Measurements from ENCODE around the gene MAP4K4.

DNA sequence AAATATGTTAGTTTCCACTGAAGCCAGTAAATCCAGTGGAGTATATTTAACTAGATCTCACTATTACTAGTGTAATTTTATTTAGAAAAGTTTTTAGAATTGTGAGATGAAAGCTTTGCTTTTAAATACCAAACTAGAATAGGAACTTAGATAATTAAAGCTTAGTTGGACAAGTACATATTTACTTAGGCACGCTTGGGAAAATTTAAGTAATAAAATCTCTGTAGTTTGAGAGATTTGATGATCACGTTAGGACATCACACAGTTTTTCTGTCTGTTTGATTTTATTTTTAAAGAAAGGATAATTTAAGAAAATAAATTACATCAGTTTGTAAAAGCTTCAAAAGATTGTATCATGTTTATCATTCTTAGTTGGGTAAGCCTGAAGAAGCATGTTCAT is 153.5 kb downstream of the MAP4K4 start:
- TF ChIP-seq CEBPB (IDR thresholded peaks at IDR 0.05; ENCODE audit: low read depth, low read length), result no peak
- TF ChIP-seq, protein P1, sequence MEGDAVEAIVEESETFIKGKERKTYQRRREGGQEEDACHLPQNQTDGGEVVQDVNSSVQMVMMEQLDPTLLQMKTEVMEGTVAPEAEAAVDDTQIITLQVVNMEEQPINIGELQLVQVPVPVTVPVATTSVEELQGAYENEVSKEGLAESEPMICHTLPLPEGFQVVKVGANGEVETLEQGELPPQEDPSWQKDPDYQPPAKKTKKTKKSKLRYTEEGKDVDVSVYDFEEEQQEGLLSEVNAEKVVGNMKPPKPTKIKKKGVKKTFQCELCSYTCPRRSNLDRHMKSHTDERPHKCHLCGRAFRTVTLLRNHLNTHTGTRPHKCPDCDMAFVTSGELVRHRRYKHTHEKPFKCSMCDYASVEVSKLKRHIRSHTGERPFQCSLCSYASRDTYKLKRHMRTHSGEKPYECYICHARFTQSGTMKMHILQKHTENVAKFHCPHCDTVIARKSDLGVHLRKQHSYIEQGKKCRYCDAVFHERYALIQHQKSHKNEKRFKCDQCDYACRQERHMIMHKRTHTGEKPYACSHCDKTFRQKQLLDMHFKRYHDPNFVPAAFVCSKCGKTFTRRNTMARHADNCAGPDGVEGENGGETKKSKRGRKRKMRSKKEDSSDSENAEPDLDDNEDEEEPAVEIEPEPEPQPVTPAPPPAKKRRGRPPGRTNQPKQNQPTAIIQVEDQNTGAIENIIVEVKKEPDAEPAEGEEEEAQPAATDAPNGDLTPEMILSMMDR (conservative IDR thresholded peaks at IDR 0.05; ENCODE audit: low read depth, low read length), result no peak
